Dermis microvascular lymphatic vessel endothelial cell (primary cell): ENCODE results near the gene RELL2. TPM values are rescaled to one million over a fixed set of nuclear protein-coding genes. Genes with fewer than 3 reads are reported as not detected.
"Not testable (repeated sequence)": the region's sequence is repeated elsewhere in the genome, so short reads cannot be mapped to it uniquely, and the experiment has no call there.

Experiments used
- DNase-seq, 2 donors: peaks; one replicate each; pipeline versions ENCODE4 v3.0.0 to v3.0.0-alpha.2; 2010; ENCODE audit warnings: low read depth in 2 of 2
- total RNA-seq: library from RNA; depleted of rRNA; stranded (reverse); fragments of >200 nt; gene quantifications from 2 replicates; pipeline ENCODE4 v1.2.1, GENCODE V29; 2014

The RELL2 gene
- 6.2 and 6.3 TPM in 2 replicates for total RNA-seq

GRCh38 chr5:141636413-141637122, at the start of gene RELL2, which contains the start of gene HDAC3:
Gene RELL2, plus strand, starts transcription at chr5:141636997. Its CDS starts 1,229 bp downstream, at chr5:141638226.
Gene HDAC3, minus strand, starts transcription at chr5:141636849. Its CDS starts 59 bp downstream, at chr5:141636790.
- peak; percentile 69 to 90 for DNase-seq

- no peak for DNase-seq
These were observed 46.7 kb upstream of the RELL2 start for GRCh38 chr5:141590127-141590526.

GRCh38 chr5:141596867-141597266, 39.9 kb upstream of the RELL2 start:
- DNase-seq, result no peak

- DNase-seq, result peak in 1 of 2 donors; percentile 7
These were observed 39.4 kb upstream of the RELL2 start for GRCh38 chr5:141597394-141597793.

- DNase-seq, result no peak
These were observed 39.0 kb upstream of the RELL2 start for GRCh38 chr5:141597814-141598213.

- no peak for DNase-seq
These were observed 38.1 kb upstream of the RELL2 start for GRCh38 chr5:141598391-141599345.

- no peak for DNase-seq
These were observed 34.2 kb upstream of the RELL2 start for GRCh38 chr5:141602606-141603005.

- peak; percentile 9 to 72 for DNase-seq
These were observed 32.7 kb upstream of the RELL2 start for GRCh38 chr5:141603923-141604717.

- DNase-seq, result peak in 1 of 2 donors; percentile 78
These were observed 31.1 kb upstream of the RELL2 start for GRCh38 chr5:141605523-141606277.

GRCh38 chr5:141608046-141608445, 28.8 kb upstream of the RELL2 start:
- DNase-seq, result no peak

- DNase-seq, result no peak
These were observed 28.2 kb upstream of the RELL2 start for GRCh38 chr5:141608557-141608956.

- no peak for DNase-seq
These were observed 27.8 kb upstream of the RELL2 start for GRCh38 chr5:141609044-141609443.

GRCh38 chr5:141609921-141610320, 26.9 kb upstream of the RELL2 start:
- not testable (repeated sequence) for DNase-seq

- DNase-seq, result no peak
These were observed 25.5 kb upstream of the RELL2 start for GRCh38 chr5:141611289-141611688.

GRCh38 chr5:141613344-141613743, 23.5 kb upstream of the RELL2 start:
- no peak for DNase-seq

- DNase-seq, result no peak
These were observed 20.6 kb upstream of the RELL2 start for GRCh38 chr5:141615991-141616720.

GRCh38 chr5:141617128-141617527, 19.7 kb upstream of the RELL2 start:
- DNase-seq, result peak in 1 of 2 donors; percentile 65

GRCh38 chr5:141617682-141618029, 19.1 kb upstream of the RELL2 start:
- DNase-seq, result peak in 1 of 2 donors; percentile 42

- DNase-seq, result peak; percentile 14 to 42
These were observed 18.6 kb upstream of the RELL2 start for GRCh38 chr5:141618030-141618803.
